ENCODE results near the gene CDK6.

- TF ChIP-seq CTCF (IDR thresholded peaks at IDR 0.05 in 4 of 5, conservative IDR thresholded peaks at IDR 0.05 in 1 of 5): no peak
- no peak for TF ChIP-seq POLR2A (IDR thresholded peaks at IDR 0.05)
Observed at GRCh38 chr7:92714767-92715166, 121.6 kb downstream of the CDK6 start.
